ENCODE data around the gene RPP38. TPM values are rescaled to one million over a fixed set of nuclear protein-coding genes. Genes with fewer than 3 reads are reported as not detected.

The RPP38 gene
- total and polyA plus RNA-seq, 2 of the 13 experiments (the other 11 are each of a cell fraction or from before 2014, with no cell fraction given), result 11.7 to 16.4 TPM

GRCh38 chr10:15123749-15124184 lies 26.6 kb downstream of the RPP38 start:
- H3K79me2 ChIP-seq (ENCODE audit: insufficient read depth, low read length), result no peaks in the 10 kb centered on the region
- no peak overlapping the region for H3K9ac ChIP-seq (ENCODE audit: insufficient read depth, low read depth, low read length)
- H3K36me3 ChIP-seq (replicated peaks in 1 of 2; ENCODE audit: control insufficient read depth in 1 of 2, insufficient read depth in 2 of 2, low read length in 2 of 2), result peaks cover 13 to 50% of the 10 kb centered on the region in 2 experiments
- H4K20me1 ChIP-seq (ENCODE audit: insufficient read depth, low read length), result no peaks in the 10 kb centered on the region
- no peaks in the 10 kb centered on the region; a peak in 1 of 5 replicates for H3K27me3 ChIP-seq (ENCODE audit: control insufficient read depth in 1 of 2, insufficient read depth in 2 of 2, low read length in 2 of 2)
- no peaks in the 10 kb centered on the region for H3K9me3 ChIP-seq (ENCODE audit: low read length)
- in situ Hi-C loops (cut with HindIII; ENCODE audit: extremely low pct_ligation_motif_present, low pct_unique_long_range_greater_than_20kb), result no loop called here
- FAIRE-seq (no peak), DNase-seq (ENCODE audit: low spot score) (no peak), ATAC-seq (no peak)
- no peak overlapping the region for H3K27ac ChIP-seq (ENCODE audit: extremely low read length, insufficient read depth, low read length)
- CTCF ChIA-PET (ENCODE audit: low intra/inter-chr PET ratio, low total read pairs), result no interaction called here
- 91% methylated on average over 3 of the region's 3 CpGs for WGBS (ENCODE audit: low lambda C conversion rate)
- H3K4me2 ChIP-seq (ENCODE audit: low read depth, low read length), result no peak overlapping the region
- no TSS peak for BruUV-seq (replicated peaks)
- TF ChIP-seq NFE2L2 (IDR thresholded peaks at IDR 0.05; ENCODE audit: low read length) (no peak), HMGXB4 (CRISPR knock-in tag; IDR thresholded peaks at IDR 0.05; ENCODE audit: borderline replicate concordance in 1 of 2, low read depth in 1 of 2) (no peak), HNRNPUL1 (IDR thresholded peaks at IDR 0.05; ENCODE audit: low read depth, low read length) (no peak), ELF4 (CRISPR knock-in tag; IDR thresholded peaks at IDR 0.05; ENCODE audit: borderline replicate concordance) (no peak), SMYD3 (CRISPR knock-in tag; IDR thresholded peaks at IDR 0.05) (no peak), FOXO4 (CRISPR knock-in tag; conservative IDR thresholded peaks at IDR 0.05) (no peak), ZNF766 (CRISPR knock-in tag; IDR thresholded peaks at IDR 0.05; ENCODE audit: borderline replicate concordance) (no peak), HCFC1 (IDR thresholded peaks at IDR 0.05; ENCODE audit: low read depth, low read length) (no peak), ZIK1 (CRISPR knock-in tag; IDR thresholded peaks at IDR 0.05; ENCODE audit: borderline replicate concordance, low read depth) (no peak)
- no peak overlapping the region for H3K4me3 ChIP-seq (replicated peaks in 1 of 3; ENCODE audit: insufficient read depth in 1 of 3, low read depth in 2 of 3, low read length in 3 of 3)
- no peak overlapping the region for H2AFZ ChIP-seq (ENCODE audit: low read length)
- POLR2A ChIA-PET, result no interaction called here
- intact Hi-C loops (cut with micrococcal nuclease; ENCODE audit: unreplicated experiment), result no loop called here
- H3K4me1 ChIP-seq (ENCODE audit: insufficient read depth, low read length), result no peaks in the 10 kb centered on the region
